HepG2 (cell line): ENCODE measurements around the gene CDC123. TPM values are rescaled to one million over a fixed set of nuclear protein-coding genes. Genes with fewer than 3 reads are reported as not detected.
A peak's percentile ranks its signal among the peaks of the same experiment; 100 is the strongest.

ENCODE experiments used
- ARID5B ChIP-seq: IDR thresholded peaks from 2 replicates; pipeline ENCODE4 v1.4.0; 2020; ENCODE audit warnings: mild to moderate bottlenecking, missing genetic modification reagents
- CCDC6 ChIP-seq: sonication (generic); formaldehyde crosslinking; IDR thresholded peaks from 2 replicates; pipeline ENCODE4 v1.8.1; 2022; ENCODE audit warnings: mild to moderate bottlenecking, missing genetic modification reagents, moderate library complexity
- HIVEP1 ChIP-seq: sonication (generic); formaldehyde crosslinking; IDR thresholded peaks from 2 replicates; pipeline ENCODE4 v1.4.0; 2020; ENCODE audit warnings: mild to moderate bottlenecking, missing genetic modification reagents
- MAFK ChIP-seq, 2 experiments: IDR thresholded peaks in 1 of 2; conservative IDR thresholded peaks in 1 of 2; 2 replicates each; pipeline ENCODE4 v1.6.1; 2011; ENCODE audit warnings: improper control_type of control experiment in 2 of 2, low read length in 2 of 2
- NFAT5 ChIP-seq: sonication (generic); formaldehyde crosslinking; IDR thresholded peaks from 2 replicates; pipeline ENCODE4 v1.4.0; 2020; ENCODE audit warnings: missing genetic modification reagents
- PHF21A ChIP-seq: sonication (generic); formaldehyde crosslinking; IDR thresholded peaks from 2 replicates; pipeline ENCODE4 v1.5.0; 2020; ENCODE audit warnings: mild to moderate bottlenecking, missing genetic modification reagents
- RXRB ChIP-seq: IDR thresholded peaks from 2 replicates; pipeline ENCODE4 v1.6.1; 2016; ENCODE audit warnings: borderline replicate concordance, missing genetic modification reagents, missing compliant biosample characterization
- SOX5 ChIP-seq: IDR thresholded peaks from 2 replicates; pipeline ENCODE4 v1.6.1; 2016; ENCODE audit warnings: borderline replicate concordance
- SUZ12 ChIP-seq: fragments of 150-350 bp; IDR thresholded peaks from 2 replicates; pipeline ENCODE4 v1.6.1; 2014; ENCODE audit warnings: low read depth, low read length
- USF2 ChIP-seq, 2 experiments: sonication (generic) in 1 of 2; formaldehyde crosslinking in 1 of 2; IDR thresholded peaks; 2 replicates each; pipeline versions ENCODE4 v1.5.1 to v1.6.1; 2011 to 2020; ENCODE audit warnings: borderline replicate concordance in 1 of 2, low read depth in 1 of 2, low read length in 1 of 2, mild to moderate bottlenecking in 1 of 2, missing genetic modification reagents in 1 of 2, moderate library complexity in 1 of 2
- ZFP36L2 ChIP-seq: sonication (generic); formaldehyde crosslinking; IDR thresholded peaks from 2 replicates; pipeline ENCODE4 v1.4.0; 2020; ENCODE audit warnings: missing genetic modification reagents
- ZKSCAN8 ChIP-seq: IDR thresholded peaks from 2 replicates; pipeline ENCODE4 v1.6.1; 2016; ENCODE audit warnings: borderline replicate concordance, missing genetic modification reagents, missing compliant biosample characterization
- ZNF10 ChIP-seq: sonication (generic); formaldehyde crosslinking; IDR thresholded peaks from 2 replicates; pipeline ENCODE4 v1.4.0; 2020; ENCODE audit warnings: mild to moderate bottlenecking, low read depth, missing genetic modification reagents, borderline replicate concordance
- ZNF331 ChIP-seq: sonication (generic); formaldehyde crosslinking; IDR thresholded peaks from 2 replicates; pipeline ENCODE4 v1.4.0; 2020; ENCODE audit warnings: missing genetic modification reagents
- ZNF513 ChIP-seq: sonication (generic); formaldehyde crosslinking; conservative IDR thresholded peaks from 2 replicates; pipeline ENCODE4 v1.5.0; 2020; ENCODE audit warnings: missing genetic modification reagents
- polyA plus RNA-seq, 8 experiments: library from polyadenylated mRNA; depleted of rRNA in 3 of 8; stranded (reverse) in 7 of 8; unstranded in 1 of 8; fragments of >200 nt; fragmentation: Illumina TruSeq in 4 of 8; extraction: Trizol in 4 of 8; gene quantifications; 2 replicates each; pipeline versions ENCODE4 v1.2.1 to v1.2.3, GENCODE V29; 2011 to 2016; ENCODE audit warnings: low read depth in 4 of 8, missing spikeins in 1 of 8, mixed read lengths in 1 of 8; ENCODE audit not compliant: insufficient read depth in 1 of 8
- total RNA-seq, 5 experiments: library from RNA; depleted of rRNA; stranded (reverse); fragments of >200 nt; fragmentation: Illumina TruSeq; extraction: Trizol; gene quantifications; 2 replicates each; pipeline ENCODE4 v1.2.3, GENCODE V29; 2016; ENCODE audit warnings: low read depth in 1 of 5

CDC123 gene
- total and polyA plus RNA-seq, 2 of the 13 experiments (the other 11 are each of a cell fraction or from before 2014, with no cell fraction given): 63.3 to 153 TPM

GRCh38 chr10:12262278-12262981, 66.4 kb downstream of the CDC123 start (continued):
- TF ChIP-seq NFAT5 (no peak), ARID5B (peak; percentile 80), SOX5 (peak; percentile 85), SUZ12 (no peak), ZFP36L2 (CRISPR knock-in tag) (no peak), MAFK (conservative IDR thresholded peaks at IDR 0.05 in 1 of 2, IDR thresholded peaks at IDR 0.05 in 1 of 2; ENCODE audit: low read length in 2 of 2) (no peak), USF2 (IDR thresholded peaks at IDR 0.05; ENCODE audit: low read depth, low read length) (no peak), USF2 (CRISPR knock-in tag; IDR thresholded peaks at IDR 0.05; ENCODE audit: borderline replicate concordance) (no peak), ZNF513 (CRISPR knock-in tag) (no peak), ZKSCAN8 (CRISPR knock-in tag) (no peak), PHF21A (CRISPR knock-in tag) (peak; percentile 63; the same call in 1 of the 2 replicates), CCDC6 (CRISPR knock-in tag) (0 out of 2 replicates have a peak, but pooled peaks have one; percentile 46), RXRB (peak; percentile 33; the same call in 1 of the 2 replicates), ZNF10 (CRISPR knock-in tag) (no peak), HIVEP1 (no peak), ZNF331 (CRISPR knock-in tag) (no peak)
